AG09309 (cell line): ENCODE results near the gene PTPN21.

ENCODE experiments used
- DNase-seq: peaks from one replicate; pipeline ENCODE4 v3.0.0-alpha.2; 2010; ENCODE audit warnings: low read depth
- H3K4me3 ChIP-seq: 2 replicates; pipeline ENCODE4 v1.5.1; 2011; ENCODE audit warnings: mild to moderate bottlenecking, low read depth, low read length, moderate library complexity; ENCODE audit not compliant: control insufficient read depth
- CTCF ChIP-seq: IDR thresholded peaks from 2 replicates; pipeline ENCODE4 v1.5.1; 2011; ENCODE audit warnings: mild to moderate bottlenecking, low read depth, low read length, inconsistent platforms; ENCODE audit not compliant: insufficient read depth, control insufficient read depth; ENCODE audit errors: missing control alignments

PTPN21 gene

GRCh38 chr14:88463318-88463717 is 91.5 kb downstream of the PTPN21 start:
- peak; percentile 37 for TF ChIP-seq CTCF
- no peak overlapping the region for H3K4me3 ChIP-seq
- DNase-seq, result no peak

- H3K4me3 ChIP-seq, result no peak overlapping the region
- TF ChIP-seq CTCF, result no peak
- no peak for DNase-seq
Measured at GRCh38 chr14:88454886-88455285, 99.9 kb downstream of the PTPN21 start.

- no peak overlapping the region for H3K4me3 ChIP-seq
- no peak for DNase-seq
Measured at GRCh38 chr14:88452231-88452630, 102.6 kb downstream of the PTPN21 start.

GRCh38 chr14:88439088-88439487 is 115.7 kb downstream of the PTPN21 start:
- no peak for TF ChIP-seq CTCF

More at GRCh38 chr14:88452231-88452630, 102.6 kb downstream of the PTPN21 start:
- no peak for TF ChIP-seq CTCF

GRCh38 chr14:88437658-88438057 is 117.1 kb downstream of the PTPN21 start:
- peak; percentile 39 for TF ChIP-seq CTCF

More at GRCh38 chr14:88439088-88439487, 115.7 kb downstream of the PTPN21 start:
- DNase-seq, result no peak
- no peak overlapping the region for H3K4me3 ChIP-seq

GRCh38 chr14:88430976-88431375 is 123.8 kb downstream of the PTPN21 start:
- no peak overlapping the region for H3K4me3 ChIP-seq
- TF ChIP-seq CTCF, result no peak
- no peak for DNase-seq

More at GRCh38 chr14:88437658-88438057, 117.1 kb downstream of the PTPN21 start:
- DNase-seq, result no peak
- H3K4me3 ChIP-seq, result no peak overlapping the region

- DNase-seq, result no peak
- H3K4me3 ChIP-seq, result no peak overlapping the region
- TF ChIP-seq CTCF, result no peak
Measured at GRCh38 chr14:88426271-88426670, 128.5 kb downstream of the PTPN21 start.
